K562 (cell line): ENCODE measurements around the gene RAI14. TPM values are rescaled to one million over a fixed set of nuclear protein-coding genes. Genes with fewer than 3 reads are reported as not detected.

Experiments used
- ATAC-seq: fragments of 200-7000 bp; cut with Tn5 transposase; 3 replicates; pipeline ENCODE4 v1.9.1; 2020; ENCODE audit warnings: moderate library complexity
- BruUV-seq: library from RNA; stranded (reverse); fragments of 400-500 nt; replicated peaks from 2 replicates; lab custom pipeline; 2021; lab: Mats Ljungman, UMichigan
- CTCF ChIA-PET: fragments of 300-600 bp; formaldehyde crosslinking; extraction: SDS; loops from one replicate; lab custom pipeline; 2021; ENCODE audit warnings: low intra/inter-chr PET ratio; lab: Yijun Ruan, JAX
- POLR2A ChIA-PET: fragments of 300-600, 350-650 bp; sonication (Branson Sonifier 250); formaldehyde crosslinking; extraction: SDS; loops from one replicate; lab custom pipeline; 2021; ENCODE audit warnings: antibody characterized with exemption, inconsistent platforms; lab: Yijun Ruan, JAX
- DNase-seq, 4 experiments: peaks; one replicate each; pipeline versions ENCODE4 v3.0.0 to v3.0.0-alpha.2; 2011 to 2018; ENCODE audit warnings: low spot score in 3 of 4, mixed read lengths in 3 of 4; ENCODE audit errors: extremely low read depth in 1 of 4
- FAIRE-seq: peaks from 2 replicates; lab custom pipeline; 2011; peaks lifted over from hg19 to GRCh38; lab: Jason Lieb, UNC
- H2AFZ ChIP-seq: 2 replicates; pipeline ENCODE4 v1.6.0; 2011; ENCODE audit warnings: low read depth, low read length, control low read depth, inconsistent platforms
- H3K27ac ChIP-seq: fragments of 200-600 bp; 3 replicates; pipeline ENCODE4 v1.8.0; 2011; ENCODE audit warnings: low read depth, mild to moderate bottlenecking, control low read depth, inconsistent platforms, low read length, moderate library complexity, mixed read lengths; ENCODE audit errors: extremely low read depth
- H3K27me3 ChIP-seq, 2 experiments: fragments of 300-600 bp in 1 of 2; 2 replicates in 1 of 2; 3 replicates in 1 of 2; pipeline versions ENCODE4 v1.6.0 to v1.8.0; 2011; ENCODE audit warnings: inconsistent platforms in 2 of 2, low read length in 2 of 2, mild to moderate bottlenecking in 1 of 2, mixed read lengths in 1 of 2, moderate library complexity in 1 of 2; ENCODE audit not compliant: control insufficient read depth in 2 of 2, insufficient read depth in 2 of 2
- H3K36me3 ChIP-seq: fragments of 300-600 bp; 3 replicates; pipeline ENCODE4 v1.8.0; 2011; ENCODE audit warnings: mild to moderate bottlenecking, low read length, inconsistent platforms; ENCODE audit not compliant: control insufficient read depth, insufficient read depth
- H3K4me1 ChIP-seq, 2 experiments: fragments of 200-600 bp in 1 of 2; replicated peaks in 1 of 2; 2 replicates in 1 of 2; 3 replicates in 1 of 2; pipeline versions ENCODE4 v1.5.1 to v1.8.0; 2011; ENCODE audit warnings: inconsistent platforms in 2 of 2, low read length in 2 of 2, mild to moderate bottlenecking in 1 of 2, mixed read lengths in 1 of 2, moderate library complexity in 1 of 2; ENCODE audit not compliant: control insufficient read depth in 2 of 2, insufficient read depth in 2 of 2
- H3K4me2 ChIP-seq: 2 replicates; pipeline ENCODE4 v1.6.1; 2011; ENCODE audit warnings: low read length, control low read depth, inconsistent platforms, mixed read lengths; ENCODE audit not compliant: insufficient read depth
- H3K4me3 ChIP-seq: fragments of 200-600 bp; sonication (generic), shearing (Covaris generic); 2 replicates; pipeline ENCODE4 v1.5.1; 2016; ENCODE audit warnings: control low read depth, inconsistent platforms
- H3K79me2 ChIP-seq: fragments of 200-600 bp; 3 replicates; pipeline ENCODE4 v1.8.0; 2011; ENCODE audit warnings: low read length, inconsistent platforms; ENCODE audit not compliant: control insufficient read depth, insufficient read depth
- H3K9ac ChIP-seq, 2 experiments: 2 replicates each; pipeline versions ENCODE4 v1.6.0 to v1.6.1; 2011; ENCODE audit warnings: low read depth in 2 of 2, low read length in 2 of 2, control low read depth in 1 of 2, inconsistent platforms in 1 of 2, mild to moderate bottlenecking in 1 of 2, mixed read lengths in 1 of 2; ENCODE audit not compliant: insufficient read depth in 1 of 2
- H3K9me1 ChIP-seq: one replicate; pipeline ENCODE4 v1.6.0; 2011; ENCODE audit warnings: inconsistent platforms, mild to moderate bottlenecking, low read length, moderate library complexity; ENCODE audit not compliant: control insufficient read depth, insufficient read depth
- H3K9me3 ChIP-seq: replicated peaks from 2 replicates; pipeline ENCODE4 v1.5.1; 2011; ENCODE audit warnings: low read depth, low read length, inconsistent platforms; ENCODE audit not compliant: control insufficient read depth, insufficient read depth
- H4K20me1 ChIP-seq: replicated peaks from 2 replicates; pipeline ENCODE4 v1.6.1; 2011; ENCODE audit warnings: low read length, inconsistent platforms, mixed read lengths; ENCODE audit not compliant: control insufficient read depth, insufficient read depth
- CHCHD3 ChIP-seq: fragments of 250-450 bp; sonication (Bioruptor Pico); IDR thresholded peaks from 2 replicates; pipeline ENCODE4 v2.1.2; 2022; ENCODE audit warnings: mild to moderate bottlenecking
- CSDE1 ChIP-seq, 2 experiments: fragments of 450-650 bp; IDR thresholded peaks; 2 replicates each; pipeline ENCODE4 v1.6.1; 2016; ENCODE audit warnings: mild to moderate bottlenecking in 1 of 2
- GABPA ChIP-seq: fragments of 200-800 bp; sonication (Bioruptor generic); conservative IDR thresholded peaks from 2 replicates; pipeline ENCODE4 v1.6.1; 2016; ENCODE audit warnings: low read depth, missing genetic modification characterization, missing compliant biosample characterization
- HSF4 ChIP-seq: fragments of 250-450 bp; sonication (Bioruptor Pico); IDR thresholded peaks from 2 replicates; pipeline ENCODE4 v2.1.2; 2022; ENCODE audit warnings: mild to moderate bottlenecking, moderate library complexity, borderline replicate concordance
- KHSRP ChIP-seq: fragments of 450-650 bp; IDR thresholded peaks from 2 replicates; pipeline ENCODE4 v1.6.1; 2017
- MAFF ChIP-seq: IDR thresholded peaks from 2 replicates; pipeline ENCODE4 v1.6.1; 2012; ENCODE audit warnings: low read length, improper control_type of control experiment
- MYBL2 ChIP-seq, 2 experiments: fragments of 450-650 bp in 1 of 2; sonication (generic) in 1 of 2; formaldehyde crosslinking in 1 of 2; IDR thresholded peaks; 2 replicates each; pipeline versions ENCODE4 v1.6.1 to v1.8.1; 2017 to 2022; ENCODE audit warnings: borderline replicate concordance in 1 of 2, inconsistent platforms in 1 of 2, low read depth in 1 of 2, mild to moderate bottlenecking in 1 of 2, missing genetic modification reagents in 1 of 2, moderate library complexity in 1 of 2
- NCOA1 ChIP-seq: fragments of 450-650 bp; IDR thresholded peaks from 2 replicates; pipeline ENCODE4 v1.6.1; 2016; ENCODE audit warnings: low read depth
- NFE2L1 ChIP-seq: fragments of 450-650 bp; IDR thresholded peaks from 2 replicates; pipeline ENCODE4 v1.6.1; 2016; ENCODE audit warnings: missing genetic modification characterization, low read depth, mild to moderate bottlenecking, missing compliant biosample characterization, moderate library complexity, borderline replicate concordance
- PHB ChIP-seq: fragments of 250-450 bp; sonication (Bioruptor Pico); IDR thresholded peaks from 2 replicates; pipeline ENCODE4 v1.5.0; 2021
- RBBP5 ChIP-seq: fragments of 200-600 bp; sonication (generic); IDR thresholded peaks from 2 replicates; pipeline ENCODE4 v1.6.1; 2012; ENCODE audit warnings: borderline replicate concordance, mild to moderate bottlenecking, low read length, control low read depth, inconsistent platforms; ENCODE audit not compliant: insufficient read depth, poor library complexity, severe bottlenecking
- RFX5 ChIP-seq: IDR thresholded peaks from 2 replicates; pipeline ENCODE4 v1.6.1; 2011; ENCODE audit warnings: low read depth, mild to moderate bottlenecking, improper control_type of control experiment, low read length
- SMC3 ChIP-seq: conservative IDR thresholded peaks from 2 replicates; pipeline ENCODE4 v1.6.1; 2011; ENCODE audit warnings: low read depth, low read length, improper control_type of control experiment; ENCODE audit not compliant: insufficient read depth
- SREBF2 ChIP-seq: sonication (generic); formaldehyde crosslinking; IDR thresholded peaks from 2 replicates; pipeline ENCODE4 v1.4.0; 2020; ENCODE audit warnings: mild to moderate bottlenecking, missing genetic modification reagents
- TBP ChIP-seq: optimal IDR thresholded peaks from 2 replicates; pipeline ENCODE3; 2011; ENCODE audit warnings: low read depth, low read length, improper control_type of control experiment
- TEAD4 ChIP-seq, 2 experiments: sonication (generic) in 1 of 2; formaldehyde crosslinking in 1 of 2; IDR thresholded peaks; 2 replicates each; pipeline versions ENCODE4 v1.6.1 to v1.8.0; 2012 to 2022; ENCODE audit warnings: borderline replicate concordance in 1 of 2, inconsistent platforms in 1 of 2, low read length in 1 of 2, mild to moderate bottlenecking in 1 of 2, missing genetic modification reagents in 1 of 2
- ZNF444 ChIP-seq: fragments of 250-450 bp; sonication (Bioruptor Pico); IDR thresholded peaks from 2 replicates; pipeline ENCODE4 v1.4.0; 2020; ENCODE audit warnings: mild to moderate bottlenecking, moderate library complexity
- whole genome bisulfite sequencing: fragments of 100-300 bp; shearing (Covaris generic); methylation state at CpG from one replicate; pipeline ENCODE4 v1.1.6; 2016; ENCODE audit warnings: low coverage, mixed read lengths; ENCODE audit not compliant: insufficient coverage; ENCODE audit errors: missing lambda C conversion rate; 5-methylcytosine and 5-hydroxymethylcytosine counted together
- in situ Hi-C: fragments of 300-500 bp; cut with MboI; formaldehyde crosslinking; loops from 4 replicates; pipeline ENCODE4 v1.15.0; 2018; ENCODE audit warnings: inconsistent platforms, mixed read lengths
- intact Hi-C: fragments of 100-400 bp; cut with micrococcal nuclease; formaldehyde crosslinking; loops from 2 replicates; pipeline ENCODE4 v1.14.2; 2022
- polyA plus RNA-seq, 8 experiments: library from polyadenylated mRNA; depleted of rRNA in 4 of 8; stranded (reverse) in 5 of 8; unstranded in 3 of 8; fragments of >200 nt; fragmentation: Nextera tagmentation in 2 of 8; fragmentation: Illumina TruSeq in 1 of 8; extraction: Ambion mirVana in 2 of 8; extraction: Trizol in 1 of 8; gene quantifications; 2 replicates each; pipeline versions ENCODE4 v1.2.1 to v1.2.3, GENCODE V29; 2011 to 2014; ENCODE audit warnings: inconsistent platforms in 1 of 8, missing spikeins in 1 of 8
- total RNA-seq, 7 experiments: library from RNA; depleted of rRNA in 6 of 7; stranded (reverse); fragments of >200 nt in 6 of 7; fragmentation: Illumina TruSeq in 2 of 7; extraction: Trizol in 2 of 7; gene quantifications; 2 replicates each; pipeline versions ENCODE4 v1.2.1 to v1.2.3, GENCODE V29; 2011 to 2021; ENCODE audit warnings: low replicate concordance in 1 of 7
- TF ChIP-seq, protein P1 (sequence below): sonication (generic); formaldehyde crosslinking; IDR thresholded peaks from 2 replicates; pipeline ENCODE4 v1.8.1; 2023; ENCODE audit warnings: mild to moderate bottlenecking, missing genetic modification reagents, moderate library complexity
- TF ChIP-seq, protein P2 (sequence below): fragments of 450-650 bp; formaldehyde crosslinking; IDR thresholded peaks from 2 replicates; pipeline ENCODE4 v1.4.0; 2020; ENCODE audit warnings: mild to moderate bottlenecking, moderate library complexity
- TF ChIP-seq, protein P3 (sequence below): fragments of 450-650 bp; IDR thresholded peaks from 2 replicates; pipeline ENCODE4 v1.6.1; 2016

Gene RAI14
- total and polyA plus RNA-seq, 9 of the 15 experiments (the other 6 are each of a cell fraction or from before 2014, with no cell fraction given) = 11.3 to 82.5 (median 34.8) TPM

DNA sequence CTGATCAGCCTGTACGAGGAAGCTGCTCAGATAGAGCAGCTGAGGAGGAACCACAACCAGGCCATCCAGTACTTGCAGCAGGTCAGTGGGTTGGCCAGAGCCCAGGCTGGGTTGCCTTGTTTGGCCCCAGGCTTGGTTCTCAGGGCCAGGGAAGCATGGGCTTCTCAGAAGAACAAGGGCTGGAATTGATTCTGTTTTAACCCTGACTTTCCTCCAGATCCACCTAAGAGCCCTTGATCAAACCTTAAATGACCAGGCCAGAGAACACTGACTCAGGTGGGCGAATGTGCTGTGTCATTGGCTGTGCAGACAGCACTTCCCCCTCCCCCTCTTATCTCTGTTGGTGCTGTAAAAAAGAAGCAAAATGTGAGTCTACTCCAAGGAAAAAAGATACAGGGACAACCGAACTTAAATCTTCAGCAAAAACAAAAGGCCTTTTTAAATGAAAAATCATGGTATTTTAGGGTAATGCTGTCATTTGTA, 210.9 kb downstream of the RAI14 start:
- WGBS = 5% methylated on average over 3 of the region's 3 CpGs
- TF ChIP-seq NCOA1 (peak; percentile 65; the same call in 1 of the 2 replicates), SMC3 (no peak), TEAD4 (IDR thresholded peaks at IDR 0.05; ENCODE audit: low read length) (no peak), TEAD4 (CRISPR knock-in tag; IDR thresholded peaks at IDR 0.05; ENCODE audit: borderline replicate concordance) (no peak), KHSRP (no peak), SREBF2 (no peak), PHB (CRISPR knock-in tag) (no peak), HSF4 (CRISPR knock-in tag) (no peak), CSDE1 (IDR thresholded peaks at IDR 0.05) (no peak), NFE2L1 (tag) (peak; percentile 97), CHCHD3 (CRISPR knock-in tag) (no peak), GABPA (tag) (0 out of 2 replicates have a peak, but pooled peaks have one; percentile 39), MAFF (peak; percentile 97), RFX5 (no peak), TBP (peak; percentile 39), MYBL2 (IDR thresholded peaks at IDR 0.05; ENCODE audit: low read depth) (no peak), MYBL2 (CRISPR knock-in tag; IDR thresholded peaks at IDR 0.05; ENCODE audit: borderline replicate concordance) (no peak), ZNF444 (peak; percentile 59; the same call in 1 of the 2 replicates), RBBP5 (peak; percentile 46)
- TF ChIP-seq, protein P1, sequence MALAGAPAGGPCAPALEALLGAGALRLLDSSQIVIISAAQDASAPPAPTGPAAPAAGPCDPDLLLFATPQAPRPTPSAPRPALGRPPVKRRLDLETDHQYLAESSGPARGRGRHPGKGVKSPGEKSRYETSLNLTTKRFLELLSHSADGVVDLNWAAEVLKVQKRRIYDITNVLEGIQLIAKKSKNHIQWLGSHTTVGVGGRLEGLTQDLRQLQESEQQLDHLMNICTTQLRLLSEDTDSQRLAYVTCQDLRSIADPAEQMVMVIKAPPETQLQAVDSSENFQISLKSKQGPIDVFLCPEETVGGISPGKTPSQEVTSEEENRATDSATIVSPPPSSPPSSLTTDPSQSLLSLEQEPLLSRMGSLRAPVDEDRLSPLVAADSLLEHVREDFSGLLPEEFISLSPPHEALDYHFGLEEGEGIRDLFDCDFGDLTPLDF (CRISPR knock-in tag) = 0 out of 2 replicates have a peak, but pooled peaks have one; percentile 28
- TF ChIP-seq, protein P2, sequence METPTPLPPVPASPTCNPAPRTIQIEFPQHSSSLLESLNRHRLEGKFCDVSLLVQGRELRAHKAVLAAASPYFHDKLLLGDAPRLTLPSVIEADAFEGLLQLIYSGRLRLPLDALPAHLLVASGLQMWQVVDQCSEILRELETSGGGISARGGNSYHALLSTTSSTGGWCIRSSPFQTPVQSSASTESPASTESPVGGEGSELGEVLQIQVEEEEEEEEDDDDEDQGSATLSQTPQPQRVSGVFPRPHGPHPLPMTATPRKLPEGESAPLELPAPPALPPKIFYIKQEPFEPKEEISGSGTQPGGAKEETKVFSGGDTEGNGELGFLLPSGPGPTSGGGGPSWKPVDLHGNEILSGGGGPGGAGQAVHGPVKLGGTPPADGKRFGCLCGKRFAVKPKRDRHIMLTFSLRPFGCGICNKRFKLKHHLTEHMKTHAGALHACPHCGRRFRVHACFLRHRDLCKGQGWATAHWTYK (CRISPR knock-in tag) = 0 out of 2 replicates have a peak, but pooled peaks have one; percentile 73
- TF ChIP-seq, protein P3, sequence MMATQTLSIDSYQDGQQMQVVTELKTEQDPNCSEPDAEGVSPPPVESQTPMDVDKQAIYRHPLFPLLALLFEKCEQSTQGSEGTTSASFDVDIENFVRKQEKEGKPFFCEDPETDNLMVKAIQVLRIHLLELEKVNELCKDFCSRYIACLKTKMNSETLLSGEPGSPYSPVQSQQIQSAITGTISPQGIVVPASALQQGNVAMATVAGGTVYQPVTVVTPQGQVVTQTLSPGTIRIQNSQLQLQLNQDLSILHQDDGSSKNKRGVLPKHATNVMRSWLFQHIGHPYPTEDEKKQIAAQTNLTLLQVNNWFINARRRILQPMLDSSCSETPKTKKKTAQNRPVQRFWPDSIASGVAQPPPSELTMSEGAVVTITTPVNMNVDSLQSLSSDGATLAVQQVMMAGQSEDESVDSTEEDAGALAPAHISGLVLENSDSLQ = no peak

More for the DNA sequence above, 210.9 kb downstream of the RAI14 start:
- DNase-seq (peak; percentile 72 to 93 (median 82)), ATAC-seq (peak; percentile 96), FAIRE-seq (peak; percentile 89)
- BruUV-seq = no TSS peak
- ChIA-PET POLR2A (interaction anchor here (1.0 to 1.9 kb wide), 4 partner anchors 14 to 48 kb away, joined by 3 to 7 read pairs (median 6); partner anchors contain the start of genes BRIX1 and RAD1), CTCF (no interaction called here)
- in situ Hi-C loops = no loop called here
- no peak overlapping the region for H3K4me3 ChIP-seq
- H3K9me3 ChIP-seq = no peaks in the 10 kb centered on the region
- H3K36me3 ChIP-seq = no peaks in the 10 kb centered on the region
- peak overlapping the region; percentile 91 for H3K27ac ChIP-seq
- no peaks in the 10 kb centered on the region for H4K20me1 ChIP-seq
- intact Hi-C loops = no loop called here
- H2AFZ ChIP-seq = peak overlapping the region; percentile 96
- H3K27me3 ChIP-seq = no peaks in the 10 kb centered on the region
- peak overlapping the region; percentile 67 to 87 for H3K9ac ChIP-seq
- no peaks in the 10 kb centered on the region for H3K79me2 ChIP-seq
- no peaks in the 10 kb centered on the region for H3K9me1 ChIP-seq
- H3K4me1 ChIP-seq = peaks cover 7 to 34% of the 10 kb centered on the region in 2 experiments
- H3K4me2 ChIP-seq = peak overlapping the region; percentile 78
